ENCODE data around the gene IL3RA. TPM values are rescaled to one million over a fixed set of nuclear protein-coding genes. Genes with fewer than 3 reads are reported as not detected.
A peak's percentile ranks its signal among the peaks of the same experiment; 100 is the strongest.

Gene IL3RA
- total RNA-seq, 2 experiments from 2014 or later = not detected

DNA sequence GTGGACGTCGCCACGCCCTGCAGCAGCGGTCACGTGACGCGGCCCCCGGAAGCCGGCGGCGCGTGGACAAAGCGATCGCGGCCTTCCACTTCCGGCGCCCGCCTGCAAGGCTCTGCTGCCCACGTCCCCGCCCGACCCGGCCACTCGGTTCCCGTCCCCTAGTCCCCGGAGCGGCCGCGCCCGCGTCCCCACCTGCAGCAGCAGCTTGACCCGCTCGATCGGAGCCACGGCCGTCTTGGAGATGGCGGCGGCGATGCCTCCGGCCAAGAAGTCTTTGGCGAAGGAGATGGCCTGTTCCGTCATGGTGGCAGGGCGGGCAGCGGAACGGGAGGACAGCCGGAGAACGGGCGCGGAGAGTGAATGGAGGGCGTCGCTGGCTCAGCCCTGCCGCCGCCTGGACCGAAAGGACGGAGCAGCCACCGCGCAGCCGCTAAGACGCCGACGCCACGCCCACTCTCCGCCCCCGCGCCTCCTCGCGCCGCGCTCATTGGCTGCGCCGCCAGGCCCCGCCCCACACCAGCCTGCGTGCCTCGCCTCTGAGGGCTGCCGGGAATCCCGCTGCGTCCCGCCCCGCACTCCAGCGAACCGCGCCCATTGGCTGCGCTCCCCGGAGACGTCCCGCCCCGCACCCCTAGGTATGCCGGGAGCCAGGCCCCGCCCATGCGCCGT, 55.3 kb downstream of the IL3RA start, which contains the start of gene SLC25A6:
Gene SLC25A6, minus strand, starts transcription at position 407 of the 669 bp plus-strand sequence. Its CDS starts 104 bp downstream, at position 303.
- H3K9me2 ChIP-seq (ENCODE audit: insufficient read depth, low read length) = no peaks in the 10 kb centered on the region
- CTCF ChIA-PET (ENCODE audit: unreplicated experiment) = no interaction called here

DNA sequence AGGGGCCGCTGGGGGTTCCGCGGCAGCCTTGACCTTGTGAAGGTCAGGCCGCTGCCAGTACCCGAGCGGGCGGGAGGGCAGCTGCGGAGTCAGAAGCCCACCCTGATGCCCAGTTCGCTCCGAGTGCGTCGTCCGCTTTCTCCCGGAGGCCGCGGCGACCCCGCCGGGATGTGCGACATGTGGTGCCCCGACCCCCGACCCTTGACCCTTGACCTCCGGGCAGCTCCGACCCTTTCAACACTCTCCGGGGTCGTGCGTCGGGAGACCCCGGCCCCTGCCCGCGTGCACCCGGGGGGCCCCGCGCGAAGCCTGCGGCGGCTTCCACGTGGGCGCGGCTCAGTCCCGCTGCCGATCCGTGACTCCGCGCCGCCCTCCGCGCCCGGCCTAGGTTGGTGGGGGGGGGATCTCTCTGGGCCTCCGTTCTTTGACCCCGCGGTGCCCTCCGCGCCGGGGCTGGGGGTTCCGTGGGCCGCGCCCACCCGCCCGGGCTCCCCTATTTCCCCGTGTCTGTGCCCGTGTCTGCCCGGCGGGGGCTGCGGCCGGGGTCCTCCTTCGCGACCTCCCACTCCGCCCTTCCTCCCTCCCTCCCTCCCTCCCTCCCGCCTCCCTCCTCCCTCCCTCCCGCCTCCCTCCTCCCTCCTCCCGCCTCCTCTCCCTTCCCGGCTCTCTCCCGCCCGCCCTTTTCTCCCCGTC, 55.9 kb downstream of the IL3RA start:
- Histone ChIP-seq H3K4me3 (ENCODE audit: low read depth, low read length, poor library complexity, severe bottlenecking) (peak overlapping the region; percentile 99), H3K9me3 (ENCODE audit: low read length) (no peaks in the 10 kb centered on the region), H3K4me2 (ENCODE audit: low read length) (peak overlapping the region; percentile 96), H2AFZ (ENCODE audit: low read length) (no peak overlapping the region), H4K20me1 (ENCODE audit: insufficient read depth, low read length) (peaks cover 29% of the 10 kb centered on the region), H3K9me2 (ENCODE audit: insufficient read depth, low read length) (no peaks in the 10 kb centered on the region), H3K36me3 (ENCODE audit: insufficient read depth, low read length) (peaks cover 74% of the 10 kb centered on the region), H3K4me1 (ENCODE audit: insufficient read depth, low read length, poor library complexity, severe bottlenecking) (peaks cover 29% of the 10 kb centered on the region), H3K79me2 (ENCODE audit: insufficient read depth, low read depth, low read length) (peaks cover 75% of the 10 kb centered on the region), H3K27ac (ENCODE audit: low read depth, low read length, poor library complexity, severe bottlenecking) (peak overlapping the region; percentile 90)
- no TSS peak for BruUV-seq (replicated peaks)
- TF ChIP-seq, protein P1, sequence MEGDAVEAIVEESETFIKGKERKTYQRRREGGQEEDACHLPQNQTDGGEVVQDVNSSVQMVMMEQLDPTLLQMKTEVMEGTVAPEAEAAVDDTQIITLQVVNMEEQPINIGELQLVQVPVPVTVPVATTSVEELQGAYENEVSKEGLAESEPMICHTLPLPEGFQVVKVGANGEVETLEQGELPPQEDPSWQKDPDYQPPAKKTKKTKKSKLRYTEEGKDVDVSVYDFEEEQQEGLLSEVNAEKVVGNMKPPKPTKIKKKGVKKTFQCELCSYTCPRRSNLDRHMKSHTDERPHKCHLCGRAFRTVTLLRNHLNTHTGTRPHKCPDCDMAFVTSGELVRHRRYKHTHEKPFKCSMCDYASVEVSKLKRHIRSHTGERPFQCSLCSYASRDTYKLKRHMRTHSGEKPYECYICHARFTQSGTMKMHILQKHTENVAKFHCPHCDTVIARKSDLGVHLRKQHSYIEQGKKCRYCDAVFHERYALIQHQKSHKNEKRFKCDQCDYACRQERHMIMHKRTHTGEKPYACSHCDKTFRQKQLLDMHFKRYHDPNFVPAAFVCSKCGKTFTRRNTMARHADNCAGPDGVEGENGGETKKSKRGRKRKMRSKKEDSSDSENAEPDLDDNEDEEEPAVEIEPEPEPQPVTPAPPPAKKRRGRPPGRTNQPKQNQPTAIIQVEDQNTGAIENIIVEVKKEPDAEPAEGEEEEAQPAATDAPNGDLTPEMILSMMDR (conservative IDR thresholded peaks at IDR 0.05; ENCODE audit: low read length) = no peak
- no peak for TF ChIP-seq EZH2phosphoT487 (IDR thresholded peaks at IDR 0.05; ENCODE audit: borderline replicate concordance, low read depth, low read length)
- POLR2A ChIA-PET = no interaction called here
- intact Hi-C loops (cut with micrococcal nuclease; ENCODE audit: unreplicated experiment) = loop anchor here (1.0 to 5.0 kb wide), 5 partner anchors 60 to 199 kb away; partner anchors contain the start of genes AKAP17A and ASMTL
- CTCF ChIA-PET (ENCODE audit: unreplicated experiment) = no interaction called here
- peak; percentile 69 for DNase-seq (ENCODE audit: low spot score)

More for the DNA sequence above, 55.3 kb downstream of the IL3RA start, which contains the start of gene SLC25A6:
- intact Hi-C loops (cut with micrococcal nuclease; ENCODE audit: unreplicated experiment) = loop anchor here (1.0 to 5.0 kb wide), 5 partner anchors 61 to 199 kb away; partner anchors contain the start of genes AKAP17A and ASMTL
- Histone ChIP-seq H4K20me1 (ENCODE audit: insufficient read depth, low read length) (peaks cover 29% of the 10 kb centered on the region), H3K4me3 (ENCODE audit: low read depth, low read length, poor library complexity, severe bottlenecking) (peak within 1 kb of the TSS; percentile 99), H2AFZ (ENCODE audit: low read length) (no peak within 1 kb of the TSS), H3K36me3 (ENCODE audit: insufficient read depth, low read length) (peaks cover 74% of the 10 kb centered on the region), H3K27ac (ENCODE audit: low read depth, low read length, poor library complexity, severe bottlenecking) (peak within 1 kb of the TSS; percentile 90), H3K4me2 (ENCODE audit: low read length) (peak within 1 kb of the TSS; percentile 96), H3K9me3 (ENCODE audit: low read length) (no peaks in the 10 kb centered on the region), H3K79me2 (ENCODE audit: insufficient read depth, low read depth, low read length) (peaks cover 77% of the 10 kb centered on the region), H3K4me1 (ENCODE audit: insufficient read depth, low read length, poor library complexity, severe bottlenecking) (peaks cover 29% of the 10 kb centered on the region)
- TF ChIP-seq, protein P1 (conservative IDR thresholded peaks at IDR 0.05; ENCODE audit: low read length) = 0 out of 2 replicates have a peak, but pooled peaks have one; percentile 13
- no peak for TF ChIP-seq EZH2phosphoT487 (IDR thresholded peaks at IDR 0.05; ENCODE audit: borderline replicate concordance, low read depth, low read length)
- TSS peak; percentile 64 for BruUV-seq (replicated peaks)
- POLR2A ChIA-PET = no interaction called here
- DNase-seq (ENCODE audit: low spot score) = peak; percentile 99

Measured in OCI-LY7 (cell line).